Uterus (tissue), 2 donors: ENCODE measurements around the gene ACY1.

ENCODE experiments used
- POLR2A ChIP-seq, 2 donors: fragments of 450-650 bp; IDR thresholded peaks; one replicate each; pipeline ENCODE4 v1.6.1; 2016; ENCODE audit warnings: antibody characterized with exemption in 2 of 2, mild to moderate bottlenecking in 1 of 2, moderate library complexity in 1 of 2
- TF ChIP-seq, protein P1 (sequence below), 4 experiments: fragments of 200-600 bp in 2 of 4; fragments of 450-650 bp in 2 of 4; sonication (generic) in 2 of 4; IDR thresholded peaks; one replicate each; pipeline ENCODE4 v1.5.1; 2016 to 2019; ENCODE audit warnings: antibody characterized with exemption in 4 of 4, mild to moderate bottlenecking in 2 of 4, moderate library complexity in 1 of 4

DNA sequence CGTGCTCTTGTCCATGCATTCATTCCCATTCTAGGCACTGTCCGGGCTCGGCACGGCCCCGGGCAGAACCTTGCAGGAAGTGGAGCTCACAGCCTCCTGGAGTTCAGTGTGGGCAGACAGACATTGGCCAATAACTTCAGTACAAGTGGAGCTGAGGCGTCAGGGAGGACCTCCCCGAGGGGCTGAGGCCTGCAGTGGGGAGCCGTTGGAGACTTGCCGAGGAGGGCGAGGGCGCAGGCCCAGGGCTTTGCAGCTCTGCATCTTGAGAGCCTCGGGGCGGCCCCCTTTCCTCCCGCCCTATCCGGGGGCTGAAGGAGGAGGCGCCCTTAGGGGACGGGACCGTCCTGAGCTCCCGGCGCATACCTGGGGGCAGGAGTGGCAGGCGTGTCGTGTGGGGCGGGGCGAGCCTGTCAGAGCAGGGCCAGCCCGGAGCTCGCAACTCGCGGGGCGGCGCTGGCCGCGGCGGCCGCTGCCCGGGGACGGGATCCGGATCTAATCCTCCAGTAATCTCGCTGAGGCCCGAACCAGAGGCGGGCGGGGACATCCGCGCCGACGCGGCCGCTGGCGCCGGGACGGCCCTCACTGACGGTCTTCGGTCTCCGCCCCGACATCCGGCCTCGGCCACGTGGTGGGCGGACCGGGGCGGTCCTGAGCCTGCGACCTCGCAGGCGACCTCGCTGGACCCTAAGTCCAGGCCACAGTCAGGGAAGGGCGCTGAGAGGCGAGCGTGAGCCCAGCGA lies at the start of gene ACY1:
- TF ChIP-seq, protein P1, sequence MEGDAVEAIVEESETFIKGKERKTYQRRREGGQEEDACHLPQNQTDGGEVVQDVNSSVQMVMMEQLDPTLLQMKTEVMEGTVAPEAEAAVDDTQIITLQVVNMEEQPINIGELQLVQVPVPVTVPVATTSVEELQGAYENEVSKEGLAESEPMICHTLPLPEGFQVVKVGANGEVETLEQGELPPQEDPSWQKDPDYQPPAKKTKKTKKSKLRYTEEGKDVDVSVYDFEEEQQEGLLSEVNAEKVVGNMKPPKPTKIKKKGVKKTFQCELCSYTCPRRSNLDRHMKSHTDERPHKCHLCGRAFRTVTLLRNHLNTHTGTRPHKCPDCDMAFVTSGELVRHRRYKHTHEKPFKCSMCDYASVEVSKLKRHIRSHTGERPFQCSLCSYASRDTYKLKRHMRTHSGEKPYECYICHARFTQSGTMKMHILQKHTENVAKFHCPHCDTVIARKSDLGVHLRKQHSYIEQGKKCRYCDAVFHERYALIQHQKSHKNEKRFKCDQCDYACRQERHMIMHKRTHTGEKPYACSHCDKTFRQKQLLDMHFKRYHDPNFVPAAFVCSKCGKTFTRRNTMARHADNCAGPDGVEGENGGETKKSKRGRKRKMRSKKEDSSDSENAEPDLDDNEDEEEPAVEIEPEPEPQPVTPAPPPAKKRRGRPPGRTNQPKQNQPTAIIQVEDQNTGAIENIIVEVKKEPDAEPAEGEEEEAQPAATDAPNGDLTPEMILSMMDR (IDR thresholded peaks at IDR 0.05): peak in 1 of 4 experiments; percentile 31
- TF ChIP-seq POLR2A (IDR thresholded peaks at IDR 0.05): peak; percentile 49 to 74
